Osteocyte (in vitro differentiated cells): ENCODE results near the gene LNX2. TPM values are rescaled to one million over a fixed set of nuclear protein-coding genes. Genes with fewer than 3 reads are reported as not detected.
"Not testable (repeated sequence)": the region's sequence is repeated elsewhere in the genome, so short reads cannot be mapped to it uniquely, and the experiment has no call there.

Source experiments
- DNase-seq: peaks from one replicate; pipeline ENCODE4 v3.0.0; 2021; ENCODE audit warnings: mixed read lengths; ENCODE audit not compliant: unreplicated experiment; ENCODE audit errors: extremely low spot score
- H3K27ac Mint-ChIP-seq: one replicate; pipeline ENCODE4 v1.8.0; 2021; ENCODE audit warnings: mild to moderate bottlenecking, mixed read lengths; ENCODE audit not compliant: unreplicated experiment
- H3K27me3 Mint-ChIP-seq: one replicate; pipeline ENCODE4 v1.8.0; 2021; ENCODE audit warnings: mixed read lengths; ENCODE audit not compliant: unreplicated experiment
- H3K36me3 Mint-ChIP-seq: one replicate; pipeline ENCODE4 v1.8.0; 2021; ENCODE audit warnings: mixed read lengths; ENCODE audit not compliant: unreplicated experiment
- H3K4me1 Mint-ChIP-seq: one replicate; pipeline ENCODE4 v1.8.0; 2021; ENCODE audit warnings: mixed read lengths; ENCODE audit not compliant: unreplicated experiment
- H3K4me3 Mint-ChIP-seq: one replicate; pipeline ENCODE4 v1.8.0; 2021; ENCODE audit warnings: mild to moderate bottlenecking, moderate library complexity, mixed read lengths; ENCODE audit not compliant: unreplicated experiment
- H3K9me3 Mint-ChIP-seq: one replicate; pipeline ENCODE4 v1.8.0; 2021; ENCODE audit warnings: mixed read lengths; ENCODE audit not compliant: unreplicated experiment
- CTCF ChIP-seq: fragments of 200-600 bp; sonication (generic); IDR thresholded peaks from 2 replicates; pipeline ENCODE4 v1.5.0; 2021; ENCODE audit warnings: antibody characterized with exemption, mild to moderate bottlenecking, moderate library complexity
- total RNA-seq: library from RNA; stranded (reverse); gene quantifications from 2 replicates; pipeline ENCODE4 v1.2.1, GENCODE V29; 2021

LNX2 gene
- total RNA-seq, 1 donor from 2014 or later, result 7.2 TPM

- TF ChIP-seq CTCF, result no peak
- Mint-ChIP-seq H3K27ac (no peak overlapping the region), H3K9me3 (no peaks in the 10 kb centered on the region), H3K4me1 (peaks cover 22% of the 10 kb centered on the region), H3K36me3 (peaks cover 11% of the 10 kb centered on the region), H3K27me3 (no peaks in the 10 kb centered on the region), H3K4me3 (no peak overlapping the region)
- DNase-seq, result no peak
Measured at GRCh38 chr13:27634231-27634630, 13.9 kb upstream of the LNX2 start.

- Mint-ChIP-seq H3K36me3 (peaks cover 11% of the 10 kb centered on the region), H3K9me3 (no peaks in the 10 kb centered on the region), H3K27me3 (no peaks in the 10 kb centered on the region), H3K4me3 (no peak overlapping the region), H3K27ac (no peak overlapping the region), H3K4me1 (peaks cover 9% of the 10 kb centered on the region)
- DNase-seq, result no peak
- TF ChIP-seq CTCF, result no peak
Measured at GRCh38 chr13:27632648-27633047, 12.3 kb upstream of the LNX2 start.

GRCh38 chr13:27632214-27632613, 11.9 kb upstream of the LNX2 start:
- no peak overlapping the region for H3K4me3 Mint-ChIP-seq
- no peaks in the 10 kb centered on the region for H3K27me3 Mint-ChIP-seq
- no peak overlapping the region for H3K27ac Mint-ChIP-seq
- no peak for TF ChIP-seq CTCF
- H3K36me3 Mint-ChIP-seq, result peaks cover 12% of the 10 kb centered on the region
- peaks cover 9% of the 10 kb centered on the region for H3K4me1 Mint-ChIP-seq
- no peaks in the 10 kb centered on the region for H3K9me3 Mint-ChIP-seq
- DNase-seq, result no peak

- no peak for DNase-seq
- Mint-ChIP-seq H3K27me3 (no peaks in the 10 kb centered on the region), H3K27ac (no peak overlapping the region), H3K36me3 (peaks cover 14% of the 10 kb centered on the region), H3K9me3 (no peaks in the 10 kb centered on the region), H3K4me1 (peaks cover 3% of the 10 kb centered on the region), H3K4me3 (no peak overlapping the region)
- no peak for TF ChIP-seq CTCF
Measured at GRCh38 chr13:27631665-27632064, 11.3 kb upstream of the LNX2 start.

- no peak overlapping the region for H3K4me3 Mint-ChIP-seq
- no peaks in the 10 kb centered on the region for H3K4me1 Mint-ChIP-seq
- H3K27me3 Mint-ChIP-seq, result no peaks in the 10 kb centered on the region
- H3K27ac Mint-ChIP-seq, result no peak overlapping the region
- H3K9me3 Mint-ChIP-seq, result no peaks in the 10 kb centered on the region
- TF ChIP-seq CTCF, result no peak
- DNase-seq, result no peak
- H3K36me3 Mint-ChIP-seq, result peaks cover 14% of the 10 kb centered on the region
Measured at GRCh38 chr13:27631156-27631555, 10.8 kb upstream of the LNX2 start.

GRCh38 chr13:27628766-27629165, 8.4 kb upstream of the LNX2 start:
- not testable (repeated sequence) for DNase-seq, H3K9me3 Mint-ChIP-seq, H3K27me3 Mint-ChIP-seq, H3K4me1 Mint-ChIP-seq, H3K4me3 Mint-ChIP-seq, H3K27ac Mint-ChIP-seq
- peaks cover 24% of the 10 kb centered on the region for H3K36me3 Mint-ChIP-seq
